ENCODE results near the gene FAM43A.

FAM43A gene

GRCh38 chr3:194736896-194737600 is 51.4 kb downstream of the FAM43A start:
- no peak for DNase-seq (ENCODE audit: low spot score)
- Histone ChIP-seq H3K4me3 (no peak overlapping the region), H3K27ac (no peak overlapping the region)
- TF ChIP-seq CTCF (IDR thresholded peaks at IDR 0.05) = no peak
